Body of pancreas (tissue), 4 donors: ENCODE measurements around the gene ATG3. TPM values are rescaled to one million over a fixed set of nuclear protein-coding genes. Genes with fewer than 3 reads are reported as not detected.

ENCODE experiments used
- ATAC-seq: fragments of 150-250 bp; one replicate; pipeline ENCODE4 v1.9.1; 2016
- DNase-seq, 4 donors: peaks; one replicate each; pipeline ENCODE4 v3.0.0-alpha.2; 2019
- H3K27ac ChIP-seq, 4 donors: fragments of 200-600 bp; sonication (generic); 1 replicate in 3 of 4; 2 replicates in 1 of 4; pipeline versions ENCODE4 v1.5.1 to v1.6.1; 2016 to 2019; ENCODE audit warnings: mild to moderate bottlenecking in 1 of 4, mixed read lengths in 1 of 4, moderate library complexity in 1 of 4
- H3K27me3 ChIP-seq, 2 donors: fragments of 200-600 bp; sonication (generic); one replicate each; pipeline ENCODE4 v1.6.0; 2016; ENCODE audit warnings: mild to moderate bottlenecking in 1 of 2
- H3K36me3 ChIP-seq, 2 donors: fragments of 200-600 bp; sonication (generic); replicated peaks in 1 of 2; 2 replicates each; pipeline ENCODE4 v1.5.1; 2016; ENCODE audit warnings: low read depth in 2 of 2; ENCODE audit not compliant: insufficient read depth in 1 of 2
- H3K4me1 ChIP-seq: fragments of 200-600 bp; sonication (generic); one replicate; pipeline ENCODE4 v1.6.0; 2016
- H3K4me3 ChIP-seq, 2 donors: fragments of 200-600 bp; sonication (generic); 1 replicate in 1 of 2; 2 replicates in 1 of 2; pipeline ENCODE4 v1.5.1; 2016 to 2019
- H3K9me3 ChIP-seq, 3 donors: fragments of 200-600 bp; sonication (generic); 1 replicate in 2 of 3; 2 replicates in 1 of 3; pipeline ENCODE4 v1.5.1; 2016
- POLR2A ChIP-seq, 3 donors: fragments of 450-650 bp; IDR thresholded peaks; one replicate each; pipeline ENCODE4 v1.6.1; 2016; ENCODE audit warnings: antibody characterized with exemption in 3 of 3, mild to moderate bottlenecking in 2 of 3
- WGBS, 2 donors: methylation state at CpG; one replicate each; pipeline ENCODE4 v1.1.5; 2017; 5-methylcytosine and 5-hydroxymethylcytosine counted together
- intact Hi-C: fragments of 100-400 bp; cut with DNase I; formaldehyde crosslinking; loops from one replicate; pipeline ENCODE4 v1.15.1; 2023
- total RNA-seq, 2 donors: library from RNA; depleted of rRNA; stranded (reverse); fragments of >200 nt; gene quantifications; one replicate each; pipeline ENCODE4 v1.1.0, GENCODE V29; 2016
- TF ChIP-seq, protein P1 (sequence below), 7 experiments: fragments of 450-650 bp in 4 of 7; fragments of 200-600 bp in 3 of 7; sonication (generic) in 3 of 7; IDR thresholded peaks; one replicate each; pipeline ENCODE4 v1.5.1; 2016 to 2019; ENCODE audit warnings: antibody characterized with exemption in 7 of 7

Gene ATG3
- total RNA-seq, 2 donors from 2014 or later, result 27.8 to 41.2 TPM

DNA sequence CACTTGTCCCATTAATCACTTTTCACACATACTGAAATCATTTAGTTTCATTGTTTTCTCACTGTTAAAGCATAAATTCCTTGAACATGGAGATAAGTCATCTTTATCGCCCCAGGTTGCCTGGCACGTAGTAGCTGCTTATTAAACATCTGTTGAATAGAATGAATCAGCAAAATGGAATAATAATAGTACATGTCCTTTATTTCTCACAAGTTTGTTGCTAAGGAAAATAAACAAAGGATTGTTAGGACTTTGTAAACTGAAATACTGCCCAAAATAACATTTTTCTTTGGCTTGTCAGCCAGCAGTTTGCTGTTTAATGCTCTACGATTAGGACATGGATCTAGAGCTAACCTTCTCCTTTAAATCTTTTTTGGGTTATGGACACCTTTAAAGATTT, 17.9 kb upstream of the ATG3 start:
- H3K9me3 ChIP-seq, result no peaks in the 10 kb centered on the region
- no peaks in the 10 kb centered on the region for H3K27me3 ChIP-seq
- no peak for DNase-seq
- no peaks in the 10 kb centered on the region for H3K4me1 ChIP-seq
- WGBS, 2 donors, result 89 to 90% methylated on average over 3 of the region's 3 CpGs
- H3K27ac ChIP-seq, result no peak overlapping the region
- no peak for ATAC-seq
- H3K36me3 ChIP-seq, result peaks cover 0 to 10% of the 10 kb centered on the region in 2 donors
- TF ChIP-seq POLR2A (IDR thresholded peaks at IDR 0.05), result no peak
- TF ChIP-seq, protein P1, sequence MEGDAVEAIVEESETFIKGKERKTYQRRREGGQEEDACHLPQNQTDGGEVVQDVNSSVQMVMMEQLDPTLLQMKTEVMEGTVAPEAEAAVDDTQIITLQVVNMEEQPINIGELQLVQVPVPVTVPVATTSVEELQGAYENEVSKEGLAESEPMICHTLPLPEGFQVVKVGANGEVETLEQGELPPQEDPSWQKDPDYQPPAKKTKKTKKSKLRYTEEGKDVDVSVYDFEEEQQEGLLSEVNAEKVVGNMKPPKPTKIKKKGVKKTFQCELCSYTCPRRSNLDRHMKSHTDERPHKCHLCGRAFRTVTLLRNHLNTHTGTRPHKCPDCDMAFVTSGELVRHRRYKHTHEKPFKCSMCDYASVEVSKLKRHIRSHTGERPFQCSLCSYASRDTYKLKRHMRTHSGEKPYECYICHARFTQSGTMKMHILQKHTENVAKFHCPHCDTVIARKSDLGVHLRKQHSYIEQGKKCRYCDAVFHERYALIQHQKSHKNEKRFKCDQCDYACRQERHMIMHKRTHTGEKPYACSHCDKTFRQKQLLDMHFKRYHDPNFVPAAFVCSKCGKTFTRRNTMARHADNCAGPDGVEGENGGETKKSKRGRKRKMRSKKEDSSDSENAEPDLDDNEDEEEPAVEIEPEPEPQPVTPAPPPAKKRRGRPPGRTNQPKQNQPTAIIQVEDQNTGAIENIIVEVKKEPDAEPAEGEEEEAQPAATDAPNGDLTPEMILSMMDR (IDR thresholded peaks at IDR 0.05), result no peak
- intact Hi-C loops, result no loop called here
- no peak overlapping the region for H3K4me3 ChIP-seq

DNA sequence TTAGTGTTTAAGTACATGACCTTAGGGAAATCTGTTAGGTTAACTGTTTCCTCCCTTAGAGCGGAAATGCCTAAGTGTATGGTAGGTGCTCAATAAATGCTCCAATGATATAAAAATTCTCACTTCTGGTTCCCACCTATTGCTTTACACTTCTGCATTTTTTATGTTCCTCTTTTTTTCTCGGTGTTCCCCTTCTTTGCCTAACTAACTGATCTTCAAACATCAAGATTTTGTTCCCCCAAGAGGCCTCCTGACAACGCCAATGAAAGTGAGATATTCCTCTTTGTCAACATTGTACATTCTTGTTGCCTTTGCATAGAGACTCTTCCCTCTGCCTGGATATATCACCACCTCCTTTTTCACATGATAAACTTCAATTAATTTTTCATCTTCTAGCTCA, 17.5 kb upstream of the ATG3 start:
- Histone ChIP-seq H3K4me3 (no peak overlapping the region), H3K4me1 (no peaks in the 10 kb centered on the region), H3K36me3 (peaks cover 0 to 7% of the 10 kb centered on the region in 2 donors), H3K27ac (no peak overlapping the region), H3K27me3 (no peaks in the 10 kb centered on the region), H3K9me3 (no peaks in the 10 kb centered on the region)
- WGBS, 2 donors, result 62 to 90% methylated on average over 3 of the region's 3 CpGs
- intact Hi-C loops, result no loop called here
- TF ChIP-seq POLR2A (IDR thresholded peaks at IDR 0.05), result no peak
- TF ChIP-seq, protein P1 (IDR thresholded peaks at IDR 0.05), result no peak
- DNase-seq, result no peak
- no peak for ATAC-seq

DNA sequence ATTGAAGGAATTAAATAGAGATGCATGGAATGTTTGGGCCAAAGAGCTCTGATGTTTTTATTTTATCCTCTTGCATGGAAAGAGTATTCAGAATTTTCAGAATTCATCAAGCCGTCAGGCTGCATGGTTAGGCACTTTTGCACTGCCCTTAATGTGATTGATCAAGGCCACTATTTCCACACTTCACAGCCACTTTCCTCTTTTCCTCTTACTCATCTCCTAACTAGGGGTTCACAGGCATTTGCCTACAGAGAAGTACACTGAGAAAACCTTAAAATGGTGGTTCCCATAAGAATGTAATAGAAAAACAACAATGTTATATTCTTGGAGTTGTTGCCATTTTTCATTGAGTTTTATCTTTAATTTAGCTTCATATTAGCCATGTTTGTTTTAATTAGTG, 10.9 kb upstream of the ATG3 start:
- no peak for ATAC-seq
- H3K4me1 ChIP-seq, result no peaks in the 10 kb centered on the region
- 79 to 90% methylated on average over 1 of the region's 1 CpG for WGBS, 2 donors
- no peaks in the 10 kb centered on the region for H3K27me3 ChIP-seq
- H3K27ac ChIP-seq, result no peak overlapping the region
- DNase-seq, result no peak
- peaks cover 0 to 3% of the 10 kb centered on the region in 2 donors for H3K36me3 ChIP-seq
- intact Hi-C loops, result no loop called here
- TF ChIP-seq, protein P1 (IDR thresholded peaks at IDR 0.05), result no peak
- TF ChIP-seq POLR2A (IDR thresholded peaks at IDR 0.05), result no peak
- H3K4me3 ChIP-seq, result no peak overlapping the region
- no peaks in the 10 kb centered on the region for H3K9me3 ChIP-seq

DNA sequence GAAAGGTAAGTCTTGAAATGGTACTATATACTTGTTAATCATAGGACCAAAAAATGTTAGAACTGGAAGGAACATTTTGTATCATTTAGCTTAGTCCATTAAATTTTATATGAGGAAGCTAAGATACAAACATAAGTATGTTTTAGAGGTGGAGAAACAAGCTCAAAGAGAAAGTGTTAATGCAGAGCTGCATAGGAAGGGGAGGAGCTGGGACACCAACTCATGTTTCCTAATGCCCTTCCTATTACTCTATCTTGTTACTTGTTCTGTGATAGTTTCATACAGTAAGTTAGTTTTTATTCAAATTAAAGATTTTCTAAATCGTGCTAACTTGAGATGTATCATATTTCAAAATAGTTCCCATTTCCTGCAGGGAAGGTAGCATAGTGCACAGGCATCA, 7.5 kb upstream of the ATG3 start:
- Histone ChIP-seq H3K27ac (no peak overlapping the region), H3K9me3 (no peaks in the 10 kb centered on the region), H3K4me1 (no peaks in the 10 kb centered on the region), H3K27me3 (no peaks in the 10 kb centered on the region), H3K36me3 (peaks cover 0 to 3% of the 10 kb centered on the region in 2 donors), H3K4me3 (no peak overlapping the region)
- DNase-seq (no peak), ATAC-seq (no peak)
- WGBS, 2 donors, result 48 to 53% methylated on average over 1 of the region's 1 CpG
- TF ChIP-seq, protein P1 (IDR thresholded peaks at IDR 0.05), result no peak
- TF ChIP-seq POLR2A (IDR thresholded peaks at IDR 0.05), result no peak
- intact Hi-C loops, result no loop called here

DNA sequence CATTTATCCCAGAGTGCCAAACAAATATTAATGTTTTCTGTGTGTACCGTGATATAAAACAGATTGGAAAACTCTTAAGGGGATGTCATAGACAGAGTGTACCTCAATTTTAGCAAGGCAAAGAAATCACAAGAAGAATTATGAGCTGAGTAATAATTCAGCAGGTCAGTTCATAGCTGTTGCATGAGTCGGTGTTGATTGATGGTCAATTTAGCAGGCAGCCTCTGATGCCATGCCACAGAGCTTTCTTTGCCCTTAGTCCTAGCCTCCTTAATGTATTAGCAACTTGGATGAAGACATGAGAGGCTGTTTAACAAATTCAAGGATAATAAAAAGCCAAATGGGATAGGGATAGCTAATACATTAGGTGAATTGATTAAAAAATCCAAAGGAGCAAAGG, 6.9 kb upstream of the ATG3 start:
- H3K36me3 ChIP-seq, result peaks cover 0 to 3% of the 10 kb centered on the region in 2 donors
- intact Hi-C loops, result no loop called here
- 84 to 91% methylated on average over 2 of the region's 2 CpGs for WGBS, 2 donors

More for the DNA sequence above, 6.9 kb upstream of the ATG3 start:
- ATAC-seq (no peak), DNase-seq (no peak)
- Histone ChIP-seq H3K4me1 (no peaks in the 10 kb centered on the region), H3K27ac (no peak overlapping the region), H3K27me3 (no peaks in the 10 kb centered on the region), H3K9me3 (no peaks in the 10 kb centered on the region), H3K4me3 (no peak overlapping the region)
- no peak for TF ChIP-seq POLR2A (IDR thresholded peaks at IDR 0.05)
- TF ChIP-seq, protein P1 (IDR thresholded peaks at IDR 0.05), result no peak
